ENCODE data around the gene CHD6.

CHD6 gene

DNA sequence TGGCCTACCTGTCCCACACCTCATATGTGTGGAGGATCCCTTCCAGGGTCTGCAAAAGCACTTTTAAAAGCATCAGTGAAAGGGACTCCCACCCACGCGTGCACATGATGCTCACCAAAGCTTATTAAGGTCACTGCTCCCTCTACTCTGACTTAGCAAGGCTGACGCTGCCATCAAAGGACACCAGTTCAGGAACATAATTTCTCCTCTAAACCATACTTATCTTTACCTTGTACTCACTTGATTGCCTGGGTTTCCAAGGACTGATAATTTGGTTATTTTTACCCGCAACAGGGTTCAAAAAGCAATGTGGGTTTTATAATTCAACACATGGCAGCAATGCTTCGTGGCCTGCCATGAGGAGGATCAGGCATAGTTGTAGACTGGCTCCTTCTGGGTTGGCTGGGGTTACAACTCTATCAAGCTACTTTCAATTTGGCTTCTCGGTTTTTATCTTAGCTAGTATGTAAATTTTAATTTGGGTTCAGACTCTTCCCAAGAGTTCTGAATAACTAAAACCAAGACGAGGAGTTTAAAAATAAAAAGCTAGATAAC lies 199.4 kb downstream of the CHD6 start:
- no peak for DNase-seq

DNA sequence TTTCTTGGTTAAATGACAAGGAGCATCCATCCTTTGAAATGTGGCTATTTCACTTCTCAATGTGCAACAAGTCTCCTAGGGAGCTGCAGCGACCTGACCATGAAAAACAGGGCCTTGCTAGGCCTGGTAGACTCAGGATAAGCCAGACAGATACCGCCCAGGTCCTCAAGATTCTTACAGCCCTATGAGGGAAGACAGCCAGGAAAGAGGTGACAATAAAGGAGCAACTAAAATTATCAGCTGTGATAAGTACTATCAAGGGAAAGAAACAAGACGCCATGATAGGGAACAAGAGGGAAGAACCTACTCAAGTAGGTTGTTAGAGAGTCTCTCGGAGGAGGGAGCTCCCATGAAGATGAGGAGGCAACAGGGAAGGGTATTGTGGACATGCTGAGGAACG lies 200.1 kb downstream of the CHD6 start:
- no peak for DNase-seq

DNA sequence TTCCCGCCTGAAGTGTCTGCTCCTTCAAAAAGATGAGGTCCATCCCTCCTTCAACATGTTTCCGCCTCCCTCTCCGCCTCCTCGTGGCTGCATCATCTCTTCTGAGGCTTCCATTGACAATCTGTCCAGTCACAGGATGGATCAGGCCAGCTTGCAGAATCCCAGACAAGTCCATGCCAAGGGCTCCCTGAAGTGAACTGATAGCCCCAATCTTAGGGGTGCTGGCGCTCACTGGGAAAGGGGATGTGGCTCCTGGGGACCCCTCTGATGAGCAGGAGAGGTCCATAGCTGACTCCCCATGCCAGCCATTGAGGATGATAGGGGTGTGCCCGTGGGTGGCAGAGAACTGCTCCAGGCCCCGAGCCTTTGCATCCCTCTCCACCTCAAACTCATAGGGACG lies 203.0 kb downstream of the CHD6 start:
- no peak for DNase-seq

DNA sequence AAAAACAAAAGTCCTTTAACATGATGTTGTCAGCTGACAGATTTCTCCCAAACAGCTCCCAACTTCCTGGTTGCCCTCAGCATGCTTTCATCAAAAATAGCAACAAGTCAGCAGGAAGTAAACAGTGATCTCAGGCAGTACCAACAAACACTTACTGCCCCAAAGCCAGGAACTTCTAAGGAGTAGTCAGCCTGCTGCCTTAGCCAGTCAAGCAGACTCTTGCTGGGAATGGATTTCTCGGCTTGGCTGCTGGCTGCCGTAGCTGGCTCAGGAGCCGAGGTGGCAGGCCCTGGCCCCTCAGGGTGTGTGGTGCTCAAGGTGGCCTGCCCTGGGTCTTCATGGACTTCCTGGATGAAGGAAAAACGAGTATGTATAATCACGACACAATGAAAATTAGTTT lies 205.0 kb downstream of the CHD6 start:
- no peak for DNase-seq

DNA sequence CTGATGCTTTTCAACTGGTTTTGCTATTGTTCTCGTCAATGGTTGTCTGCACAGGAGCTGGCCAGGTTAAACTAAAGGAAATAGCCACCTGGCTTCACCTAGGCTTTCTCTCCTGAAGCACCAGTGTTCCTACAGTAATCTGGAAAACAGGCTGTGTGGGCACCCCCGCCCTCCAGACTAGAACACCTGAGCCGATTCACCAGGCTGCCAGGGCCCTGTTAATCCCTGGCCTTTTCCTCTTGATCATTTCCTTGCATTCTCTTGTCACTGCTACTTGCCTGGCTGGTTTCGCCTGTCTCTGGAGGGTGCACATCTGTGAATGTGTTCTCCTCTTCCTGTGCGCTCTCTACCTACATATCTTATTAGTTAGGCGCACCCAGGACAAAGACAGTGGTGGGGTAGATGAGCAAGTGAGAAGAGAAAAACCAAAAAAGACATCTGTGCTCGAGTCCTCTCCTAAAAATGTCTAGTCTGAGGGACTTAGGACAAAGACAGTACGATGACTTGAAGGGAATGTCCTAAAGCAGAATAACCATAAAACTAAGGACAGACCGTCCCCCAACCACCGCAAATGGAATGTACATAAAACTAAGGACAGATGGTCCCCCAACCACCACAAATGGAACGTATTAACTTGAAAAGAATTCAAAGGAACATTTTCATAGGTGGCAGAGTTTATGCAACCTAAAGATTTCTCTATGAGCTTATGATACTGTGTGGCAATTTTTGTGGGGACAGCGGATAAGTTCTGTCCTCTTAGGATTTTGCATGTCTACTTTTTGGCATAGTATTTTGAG lies 205.7 kb downstream of the CHD6 start:
- DNase-seq, result no peak

DNA sequence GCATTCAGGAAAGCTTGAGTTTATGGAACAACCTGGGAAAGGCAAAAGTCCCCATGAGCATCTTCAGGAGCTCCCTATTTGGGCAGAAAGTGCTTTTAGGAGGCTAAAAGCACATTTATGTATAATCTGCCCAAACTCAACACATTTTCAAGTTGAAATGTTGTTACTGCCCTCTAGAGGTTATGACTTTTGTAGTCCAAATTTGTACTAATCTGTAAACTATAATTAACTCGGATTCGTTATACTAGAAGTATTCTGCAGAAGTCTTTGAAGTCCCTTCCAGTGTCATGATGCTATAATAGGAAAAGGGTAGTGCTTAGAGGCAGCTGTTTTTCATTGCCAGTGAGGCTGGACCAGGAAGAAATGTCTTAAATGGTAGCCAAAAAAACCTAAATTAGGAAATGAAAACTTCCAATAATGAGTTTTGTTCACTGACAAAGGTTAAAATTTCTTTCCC lies 206.8 kb downstream of the CHD6 start:
- peak; percentile 15 for DNase-seq

DNA sequence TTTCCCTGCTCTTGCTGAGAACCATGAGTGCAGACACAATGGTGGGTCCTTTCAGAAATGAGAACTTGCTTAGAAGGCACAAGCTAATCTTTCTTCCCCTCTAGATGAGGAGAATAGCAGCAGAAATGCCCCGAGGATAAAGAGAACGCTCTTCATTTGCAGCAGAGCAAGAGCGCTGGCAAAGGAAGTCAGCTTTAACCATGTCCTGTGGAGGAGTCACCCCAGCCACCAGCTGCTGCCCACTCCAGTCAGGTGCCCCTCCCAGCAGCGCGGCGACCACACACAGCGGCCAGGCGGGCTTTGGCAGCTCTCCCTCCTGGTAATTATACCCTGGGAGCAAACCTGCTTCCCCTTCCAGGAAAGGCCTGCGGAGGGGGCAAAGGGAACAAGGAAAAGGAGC lies 209.2 kb downstream of the CHD6 start:
- no peak for DNase-seq

DNA sequence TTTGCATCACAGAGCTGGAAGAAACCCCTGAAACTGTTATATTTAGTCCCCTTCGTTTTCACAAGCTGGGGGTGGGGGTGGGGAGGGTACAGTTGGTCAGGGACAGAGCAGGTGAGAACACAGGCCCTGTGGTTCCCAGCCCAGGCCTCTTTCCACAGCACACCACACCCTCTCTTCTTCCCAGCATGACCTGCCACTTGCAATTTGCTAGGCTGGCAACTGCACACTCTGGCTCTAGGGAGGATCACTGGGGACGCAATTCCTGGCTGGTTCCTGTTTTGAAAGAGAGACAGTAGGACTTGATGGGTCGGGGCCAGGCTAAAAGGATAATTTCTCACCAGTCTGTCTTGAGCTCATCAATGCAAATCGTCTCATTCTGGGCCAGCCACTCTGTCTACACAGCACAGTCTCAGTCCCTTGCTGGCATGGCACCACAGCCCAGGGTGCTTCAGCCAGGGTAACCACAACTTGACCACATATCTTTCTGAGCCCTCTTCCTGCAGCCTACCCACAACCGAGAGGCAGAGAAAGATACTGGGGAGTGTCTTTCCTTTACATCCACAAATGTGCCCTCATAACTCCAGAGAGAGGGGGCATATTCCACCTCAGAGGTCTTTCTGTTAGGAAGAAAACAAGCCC lies 209.9 kb downstream of the CHD6 start:
- peak; percentile 40 for DNase-seq

DNA sequence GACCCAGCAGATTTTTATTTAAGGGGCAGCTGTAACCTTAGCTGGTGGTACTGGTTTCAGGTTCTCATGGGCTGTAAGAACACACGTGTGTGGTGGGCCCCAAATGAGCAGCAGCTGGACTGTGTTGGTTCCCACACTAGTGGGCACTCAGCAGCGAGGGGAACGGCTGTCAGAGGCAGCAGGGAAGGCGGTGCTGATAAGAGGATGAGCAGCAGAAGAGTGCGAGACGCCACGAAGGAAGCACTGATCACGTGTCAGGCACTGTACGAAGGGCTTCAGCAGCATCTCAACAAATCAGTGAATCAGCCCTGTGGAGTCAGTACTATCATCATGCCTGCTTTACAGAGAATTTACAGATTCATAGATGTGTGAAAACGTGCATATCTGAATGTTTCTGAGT lies 210.6 kb downstream of the CHD6 start:
- DNase-seq, result no peak

DNA sequence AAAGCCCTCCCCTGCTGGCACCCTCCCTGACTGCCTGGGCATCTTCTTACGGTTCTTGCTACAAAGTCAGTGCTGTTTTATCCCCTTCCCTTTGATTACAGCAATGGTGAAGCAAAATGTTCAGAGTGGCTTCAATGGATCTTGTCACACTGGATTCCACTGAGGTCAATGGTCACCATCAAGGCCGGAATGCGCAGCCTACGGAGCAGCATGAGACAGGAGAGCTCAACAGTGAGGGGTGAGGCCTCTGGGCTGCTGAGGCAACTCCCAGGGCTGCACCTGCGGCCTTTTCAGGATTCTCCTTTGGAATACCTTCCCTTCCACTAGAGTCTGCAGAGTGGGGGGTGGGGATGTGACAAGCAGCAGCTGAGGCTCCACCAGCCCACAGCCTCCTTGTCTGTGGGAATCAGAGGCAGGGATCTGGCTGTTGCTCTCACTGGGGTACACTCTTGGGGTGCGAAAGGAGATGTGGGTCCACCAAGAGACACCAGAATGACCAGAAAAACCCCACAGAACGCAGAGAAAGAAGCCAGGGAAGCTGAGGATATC lies 211.2 kb downstream of the CHD6 start:
- no peak for DNase-seq

DNA sequence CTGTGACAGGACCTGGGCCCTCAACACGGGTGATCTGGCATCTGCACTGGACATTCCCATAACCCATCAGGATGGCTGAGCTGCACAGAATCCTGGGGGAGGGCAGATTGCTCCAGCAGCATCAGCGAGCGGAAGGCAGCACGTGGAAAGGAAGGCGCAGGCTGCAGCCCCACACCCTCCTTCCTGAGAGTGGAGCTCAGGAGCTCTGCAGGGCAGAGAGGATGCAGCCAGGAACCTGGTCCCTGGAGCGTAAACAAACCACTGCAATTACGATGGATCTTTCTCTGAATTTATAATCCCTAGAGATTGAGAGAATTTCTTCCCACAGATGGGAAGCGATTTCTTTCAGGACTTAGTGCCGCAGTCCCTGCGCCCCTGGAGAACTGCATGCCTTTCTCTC lies 211.8 kb downstream of the CHD6 start:
- no peak for DNase-seq

DNA sequence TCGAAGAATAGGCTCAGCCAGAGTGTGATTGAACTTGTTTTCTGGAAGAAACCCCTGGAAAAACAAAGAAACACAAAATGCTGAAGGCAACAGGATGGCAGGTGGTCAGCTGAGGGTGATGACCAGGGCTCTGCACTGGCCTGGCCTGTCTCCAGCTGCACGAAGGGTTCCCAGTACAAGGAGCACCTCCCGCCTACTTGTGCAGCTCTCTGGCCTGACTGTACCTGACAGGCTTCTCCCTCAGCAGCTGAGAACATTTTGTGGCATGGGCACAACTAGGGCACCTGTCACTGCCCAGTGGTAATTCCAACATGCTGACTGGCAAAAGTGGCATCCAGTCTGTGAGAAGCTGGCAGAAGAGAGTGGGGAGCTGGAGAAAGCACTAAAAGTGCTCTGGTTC lies 212.7 kb downstream of the CHD6 start:
- DNase-seq, result no peak

DNA sequence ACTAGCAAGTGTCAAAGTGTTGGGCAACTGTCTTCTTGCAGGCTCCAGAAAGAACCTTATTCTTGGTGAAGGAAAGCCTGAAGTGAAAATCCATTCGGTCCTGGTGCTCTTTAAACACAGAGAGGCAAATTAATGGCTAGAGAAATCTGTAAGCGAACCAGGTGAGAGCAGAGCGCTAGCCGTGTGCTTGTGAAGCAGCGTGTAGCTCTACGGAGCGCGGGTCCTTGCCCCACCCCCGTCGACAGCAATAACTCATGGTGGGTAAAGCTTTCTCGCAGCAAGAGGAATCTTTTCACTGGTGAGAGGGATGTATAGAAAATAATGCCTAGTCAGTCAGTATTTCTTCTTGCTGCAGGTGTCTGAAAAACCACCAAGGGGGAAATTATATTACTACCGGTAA lies 214.6 kb downstream of the CHD6 start:
- no peak for DNase-seq

DNA sequence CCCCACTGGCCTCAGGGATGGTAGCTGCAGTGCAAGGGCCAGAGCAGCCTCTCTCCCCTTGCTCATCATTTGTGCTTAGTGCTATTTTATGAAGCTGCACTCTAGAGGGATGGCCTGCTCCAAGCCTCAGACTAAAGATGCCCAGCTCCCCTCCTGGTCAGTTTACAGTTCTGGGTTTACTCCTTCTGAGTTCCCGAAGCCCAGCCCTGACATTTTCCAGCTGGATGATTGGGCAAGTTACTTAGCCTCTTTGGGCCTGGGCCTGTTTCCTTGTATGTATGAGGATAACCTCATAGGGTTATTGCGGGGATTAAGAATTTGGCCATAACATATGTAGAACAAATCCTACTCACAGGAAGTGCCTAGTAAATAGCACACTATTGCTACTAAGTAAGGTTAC lies 219.8 kb downstream of the CHD6 start:
- DNase-seq, result no peak

DNA sequence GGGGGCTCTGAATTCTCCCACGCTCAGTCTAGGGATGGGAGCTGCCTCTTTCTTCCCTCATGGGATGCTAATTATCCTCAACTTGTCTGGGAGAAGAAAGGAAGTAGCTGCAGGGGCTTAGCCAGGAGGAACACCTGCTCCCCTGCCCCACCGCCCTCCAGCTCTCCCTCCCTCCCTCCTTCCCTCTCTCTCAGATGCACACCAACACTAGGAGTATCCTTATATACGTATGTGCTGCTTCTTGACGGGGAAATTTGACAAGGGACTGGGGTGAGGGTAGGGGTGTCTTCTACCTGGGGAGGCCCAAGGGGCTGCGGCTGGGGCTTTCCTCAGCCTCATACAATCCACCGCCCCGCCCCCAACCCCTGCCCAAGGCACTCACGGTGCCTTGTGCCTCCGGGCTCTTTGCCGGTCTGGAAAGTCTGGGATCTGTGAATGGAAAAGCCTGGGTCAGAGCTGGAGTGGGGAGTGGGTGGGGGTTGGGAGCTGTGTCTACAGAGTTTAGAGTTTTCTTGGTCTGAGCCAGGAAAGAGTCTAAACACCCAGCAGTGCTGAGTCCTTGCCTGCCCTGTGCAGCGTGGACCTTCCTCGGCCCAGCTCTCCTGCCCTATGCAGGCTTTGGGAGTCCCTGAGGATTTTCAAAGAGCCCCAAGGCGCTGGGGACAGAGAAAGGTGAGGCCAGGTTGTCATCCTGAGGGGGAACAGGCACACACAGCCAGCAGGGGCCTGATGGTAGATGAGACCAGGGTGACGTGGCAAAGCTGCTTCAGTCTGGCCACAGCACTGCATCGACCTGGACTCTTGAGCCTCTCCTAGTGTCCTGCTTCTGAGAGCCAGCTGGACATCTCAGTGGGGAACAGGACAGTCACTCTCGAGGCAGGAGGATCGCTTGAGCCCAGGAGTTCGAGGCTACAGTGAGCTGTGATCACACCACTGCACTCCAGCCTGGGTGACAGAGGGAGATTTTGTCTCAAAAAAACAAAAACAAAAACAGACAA lies 222.2 kb downstream of the CHD6 start:
- no peak for DNase-seq

DNA sequence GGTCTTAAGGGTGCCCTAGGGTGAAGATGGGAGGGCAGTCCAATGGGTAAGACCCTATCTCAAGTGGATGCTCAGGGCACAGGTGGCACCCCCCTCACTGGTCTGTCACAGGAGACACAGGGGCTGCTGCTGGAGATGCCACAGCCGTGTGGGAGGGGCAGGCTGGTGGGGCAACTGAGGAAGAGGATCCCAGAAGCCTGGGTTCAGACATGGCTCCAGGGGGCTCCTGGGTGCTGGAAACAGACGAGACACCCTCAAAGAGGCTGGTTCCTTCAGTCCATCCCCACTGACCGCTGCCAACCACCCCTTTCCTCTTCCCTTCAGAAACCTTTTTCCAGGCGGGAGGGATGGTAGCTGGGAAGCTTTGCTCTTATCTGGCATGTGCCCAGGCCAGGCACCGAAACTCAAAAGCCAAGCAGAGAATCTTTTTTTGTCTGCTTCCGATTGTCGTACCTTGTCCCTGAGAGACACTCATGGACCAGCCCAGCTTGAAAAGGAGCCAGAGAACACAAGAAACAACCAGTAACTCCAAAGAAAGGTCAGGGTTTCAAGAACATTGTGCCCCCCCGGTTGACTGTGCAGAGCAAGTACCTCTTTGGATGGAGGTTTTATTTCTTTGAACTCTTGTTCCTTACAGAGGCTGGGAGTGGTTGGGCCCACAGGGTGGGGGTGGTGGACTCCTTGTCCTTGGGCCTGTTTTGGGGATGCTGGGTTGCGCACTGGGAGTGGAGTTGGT lies 223.1 kb downstream of the CHD6 start:
- no peak for DNase-seq

DNA sequence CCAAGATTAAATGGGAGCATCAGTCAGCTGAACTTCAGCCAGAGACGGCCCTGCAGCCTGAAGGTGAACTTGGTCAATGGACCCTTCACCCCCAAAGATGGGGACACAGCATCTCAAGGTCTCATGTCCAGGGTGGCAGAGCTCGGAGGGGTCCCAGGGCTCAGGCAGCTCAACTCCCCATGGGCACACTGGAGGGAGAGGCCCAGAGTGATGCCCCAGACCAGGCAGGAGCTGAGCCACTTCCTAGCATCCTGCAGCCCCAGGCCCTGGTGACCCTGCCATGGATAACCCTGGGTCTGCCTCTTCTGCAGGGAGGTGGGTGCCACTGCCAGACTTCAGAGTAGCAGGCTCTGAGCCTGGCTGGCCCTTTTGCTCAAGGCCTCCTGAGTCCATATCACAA lies 224.1 kb downstream of the CHD6 start:
- no peak for DNase-seq

DNA sequence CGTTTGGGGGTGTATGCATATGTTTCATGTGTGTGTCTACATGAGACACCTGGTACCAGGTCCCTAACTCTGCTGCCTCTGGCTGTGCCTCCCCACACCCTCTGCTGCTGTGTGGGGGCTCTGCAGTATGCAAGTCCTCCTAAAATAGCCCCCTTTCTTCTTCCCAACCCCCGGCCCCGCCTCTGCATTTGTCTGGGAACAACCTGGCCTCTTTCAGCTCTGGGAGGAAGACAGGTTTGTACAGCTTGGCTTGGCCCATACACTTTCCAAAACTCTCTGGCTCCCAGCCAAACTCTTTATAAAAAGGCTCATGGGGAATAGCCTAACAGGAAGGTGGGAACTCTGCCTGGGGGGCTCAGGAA lies 224.5 kb downstream of the CHD6 start:
- DNase-seq, result no peak

DNA sequence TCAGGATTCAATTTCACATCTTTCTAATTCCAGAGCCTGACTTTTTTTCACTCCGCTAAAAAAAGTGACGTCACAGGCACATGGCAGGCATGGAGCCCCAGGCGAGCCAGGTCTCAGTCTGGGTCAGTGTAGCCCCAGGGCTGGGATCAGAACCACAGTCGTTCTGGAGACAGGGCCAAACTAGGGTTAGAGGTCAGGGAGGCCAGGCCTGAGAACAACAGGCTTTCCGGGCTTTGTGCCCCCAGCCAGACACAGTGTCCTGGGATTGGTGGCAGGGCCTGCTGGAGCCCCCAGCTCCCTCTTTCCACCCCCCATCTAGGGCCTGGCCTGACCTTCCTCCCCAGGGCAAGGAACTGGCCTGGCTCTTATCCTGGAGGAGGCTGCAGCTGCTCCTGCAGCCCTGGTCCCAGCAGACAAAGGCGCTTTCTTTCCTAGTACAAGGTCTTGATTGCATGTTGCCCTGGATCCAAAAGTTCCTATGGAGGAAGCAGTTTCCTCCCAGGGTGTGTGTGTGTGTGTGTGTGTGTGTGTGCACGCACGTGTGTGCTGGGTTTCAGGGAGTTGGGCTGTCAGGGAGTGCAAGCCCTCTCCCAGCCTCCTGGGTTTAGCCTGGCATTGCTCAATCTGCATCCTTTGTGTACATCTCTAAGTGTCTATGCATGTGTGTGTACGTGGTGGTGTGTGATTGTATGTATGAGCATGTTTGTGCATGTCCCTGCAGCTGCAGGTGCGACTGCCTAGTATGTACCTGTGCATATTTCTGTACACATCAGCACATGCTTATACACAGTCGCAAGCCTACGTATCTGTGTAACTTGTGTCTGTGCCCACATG lies 225.1 kb downstream of the CHD6 start:
- DNase-seq, result no peak

DNA sequence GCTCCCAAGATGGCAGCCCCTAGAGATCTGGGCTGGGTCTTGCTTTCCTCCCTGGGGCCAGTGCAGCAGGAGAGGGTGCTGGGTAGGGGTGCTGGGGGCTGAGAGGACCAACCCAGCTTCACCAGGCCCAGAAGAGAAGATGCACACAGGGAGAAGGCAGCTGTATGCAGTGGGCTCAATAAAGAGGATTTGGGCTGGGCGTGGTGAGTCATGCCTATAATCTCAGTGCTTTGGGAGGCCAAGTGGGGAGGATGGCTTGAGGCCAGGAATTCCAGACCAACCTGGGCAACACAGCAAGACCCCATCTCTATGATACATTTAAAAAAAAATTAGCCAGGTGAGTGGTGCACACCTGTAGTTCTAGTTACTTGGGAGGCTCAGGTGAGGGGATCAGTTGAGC lies 225.9 kb downstream of the CHD6 start:
- no peak for DNase-seq

DNA sequence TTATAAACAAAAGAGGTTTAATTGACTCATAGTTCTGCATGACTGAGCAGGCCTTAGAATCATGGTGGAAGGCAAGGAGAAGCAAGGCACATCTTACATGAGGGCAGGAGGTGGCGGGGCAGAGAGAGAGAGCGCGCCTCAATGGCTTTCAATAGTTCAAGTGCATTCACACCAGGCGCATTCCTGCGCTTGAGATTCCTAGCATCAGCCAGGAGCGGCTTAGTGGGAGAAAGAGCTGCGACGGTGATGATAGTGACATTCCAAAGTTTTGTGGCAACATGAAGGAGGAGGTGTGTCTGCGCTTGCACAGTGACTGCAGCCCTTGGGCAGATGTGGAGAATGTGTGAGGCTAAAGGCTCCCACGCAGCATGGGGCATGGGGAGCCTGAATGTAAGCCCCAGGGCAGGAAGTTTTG lies 226.6 kb downstream of the CHD6 start:
- no peak for DNase-seq
